HepG2 (cell line): ENCODE results near the gene ALG3. TPM values are rescaled to one million over a fixed set of nuclear protein-coding genes. Genes with fewer than 3 reads are reported as not detected.

Experiments
- ATAC-seq: fragments of 200-7000 bp; cut with Tn5 transposase; 3 replicates; pipeline ENCODE4 v1.9.1; 2020; ENCODE audit warnings: mild to moderate bottlenecking, moderate library complexity
- BruUV-seq: library from RNA; stranded (reverse); fragments of 400-500 nt; replicated peaks from 2 replicates; lab custom pipeline; 2021; lab: Mats Ljungman, UMichigan
- CTCF ChIA-PET: fragments of 300-600 bp; formaldehyde crosslinking; extraction: SDS; loops from one replicate; lab custom pipeline; 2021; ENCODE audit warnings: low total read pairs, inconsistent platforms, low intra/inter-chr PET ratio; lab: Yijun Ruan, JAX
- POLR2A ChIA-PET: fragments of 350-600 bp; sonication (Branson Sonifier 250); formaldehyde crosslinking; loops from one replicate; lab custom pipeline; 2020; ENCODE audit warnings: antibody characterized with exemption, inconsistent platforms; lab: Yijun Ruan, JAX
- DNase-seq: peaks from one replicate; pipeline ENCODE4 v3.0.0-alpha.2; 2015; ENCODE audit warnings: low spot score
- FAIRE-seq: peaks from 3 replicates; lab custom pipeline; 2011; peaks lifted over from hg19 to GRCh38; lab: Jason Lieb, UNC
- H2AFZ ChIP-seq: one replicate; pipeline ENCODE4 v1.6.1; 2011; ENCODE audit warnings: low read length, inconsistent platforms
- H3K27ac ChIP-seq: fragments of 300-600 bp; 3 replicates; pipeline ENCODE4 v1.8.0; 2011; ENCODE audit warnings: mixed run types, mild to moderate bottlenecking, mixed read lengths, low read length, inconsistent platforms; ENCODE audit not compliant: insufficient read depth; ENCODE audit errors: extremely low read length
- H3K27me3 ChIP-seq, 2 experiments: fragments of 200-600 bp in 1 of 2; 2 replicates in 1 of 2; 3 replicates in 1 of 2; pipeline versions ENCODE4 v1.6.0 to v1.8.0; 2011; ENCODE audit warnings: low read length in 2 of 2, mild to moderate bottlenecking in 2 of 2, moderate library complexity in 2 of 2, inconsistent platforms in 1 of 2; ENCODE audit not compliant: insufficient read depth in 2 of 2, control insufficient read depth in 1 of 2
- H3K36me3 ChIP-seq, 2 experiments: fragments of 200-600 bp in 1 of 2; replicated peaks in 1 of 2; 2 replicates in 1 of 2; 3 replicates in 1 of 2; pipeline versions ENCODE4 v1.5.1 to v1.8.0; 2011; ENCODE audit warnings: low read length in 2 of 2, inconsistent platforms in 1 of 2; ENCODE audit not compliant: insufficient read depth in 2 of 2, control insufficient read depth in 1 of 2
- H3K4me1 ChIP-seq: 2 replicates; pipeline ENCODE4 v1.5.1; 2012; ENCODE audit warnings: low read length, inconsistent platforms; ENCODE audit not compliant: insufficient read depth
- H3K4me2 ChIP-seq: 2 replicates; pipeline ENCODE4 v1.6.0; 2011; ENCODE audit warnings: low read depth, low read length, inconsistent platforms
- H3K4me3 ChIP-seq, 3 experiments: fragments of 200-600 bp in 1 of 3; sonication (generic), shearing (Covaris generic) in 1 of 3; replicated peaks in 1 of 3; 2 replicates each; pipeline ENCODE4 v1.5.1; 2011 to 2016; ENCODE audit warnings: low read length in 3 of 3, inconsistent platforms in 2 of 3, low read depth in 2 of 3, mild to moderate bottlenecking in 2 of 3, control low read depth in 1 of 3, mixed read lengths in 1 of 3; ENCODE audit not compliant: insufficient read depth in 1 of 3
- H3K79me2 ChIP-seq: one replicate; pipeline ENCODE4 v1.6.1; 2011; ENCODE audit warnings: low read length, inconsistent platforms; ENCODE audit not compliant: insufficient read depth
- H3K9ac ChIP-seq: 2 replicates; pipeline ENCODE4 v1.6.0; 2011; ENCODE audit warnings: mild to moderate bottlenecking, low read depth, low read length, inconsistent platforms; ENCODE audit not compliant: insufficient read depth
- H3K9me3 ChIP-seq: 2 replicates; pipeline ENCODE4 v1.5.1; 2012; ENCODE audit warnings: mild to moderate bottlenecking, low read length
- H4K20me1 ChIP-seq: 2 replicates; pipeline ENCODE4 v1.6.0; 2011; ENCODE audit warnings: inconsistent platforms, mild to moderate bottlenecking, low read length, moderate library complexity; ENCODE audit not compliant: insufficient read depth
- ARID4A ChIP-seq: sonication (generic); formaldehyde crosslinking; IDR thresholded peaks from 2 replicates; pipeline ENCODE4 v1.5.0; 2020; ENCODE audit warnings: mild to moderate bottlenecking, missing genetic modification reagents, borderline replicate concordance
- KDM2A ChIP-seq: sonication (generic); formaldehyde crosslinking; IDR thresholded peaks from 2 replicates; pipeline ENCODE4 v1.4.0; 2020; ENCODE audit warnings: low read depth, missing genetic modification reagents, borderline replicate concordance
- MAX ChIP-seq: IDR thresholded peaks from 2 replicates; pipeline ENCODE4 v1.6.1; 2012; ENCODE audit warnings: inconsistent platforms
- SNAI1 ChIP-seq: sonication (generic); formaldehyde crosslinking; IDR thresholded peaks from 2 replicates; pipeline ENCODE4 v1.5.0; 2020; ENCODE audit warnings: mild to moderate bottlenecking, missing genetic modification reagents, borderline replicate concordance
- U2AF1 ChIP-seq: fragments of 200-400 bp; formaldehyde crosslinking; optimal IDR thresholded peaks from 2 replicates; pipeline ENCODE3; 2017; ENCODE audit warnings: mild to moderate bottlenecking, low read depth, low read length
- ZNF687 ChIP-seq: sonication (generic); formaldehyde crosslinking; IDR thresholded peaks from 2 replicates; pipeline ENCODE4 v1.5.1; 2020; ENCODE audit warnings: mild to moderate bottlenecking, missing genetic modification reagents, moderate library complexity
- WGBS: methylation state at CpG from one replicate; pipeline ENCODE4 v1.1.6; 2017; ENCODE audit warnings: low lambda C conversion rate; 5-methylcytosine and 5-hydroxymethylcytosine counted together
- in situ Hi-C: cut with HindIII; loops from 2 replicates; pipeline ENCODE4 v1.10.0; 2017; ENCODE audit warnings: low pct_unique_long_range_greater_than_20kb; ENCODE audit not compliant: extremely low pct_ligation_motif_present
- intact Hi-C: fragments of 100-400 bp; cut with micrococcal nuclease; formaldehyde crosslinking; loops from one replicate; pipeline ENCODE4 v1.10.0; 2022; ENCODE audit not compliant: unreplicated experiment
- polyA plus RNA-seq, 8 experiments: library from polyadenylated mRNA; depleted of rRNA in 3 of 8; stranded (reverse) in 7 of 8; unstranded in 1 of 8; fragments of >200 nt; fragmentation: Illumina TruSeq in 4 of 8; extraction: Trizol in 4 of 8; gene quantifications; 2 replicates each; pipeline versions ENCODE4 v1.2.1 to v1.2.3, GENCODE V29; 2011 to 2016; ENCODE audit warnings: low read depth in 4 of 8, missing spikeins in 1 of 8, mixed read lengths in 1 of 8; ENCODE audit not compliant: insufficient read depth in 1 of 8
- total RNA-seq, 5 experiments: library from RNA; depleted of rRNA; stranded (reverse); fragments of >200 nt; fragmentation: Illumina TruSeq; extraction: Trizol; gene quantifications; 2 replicates each; pipeline ENCODE4 v1.2.3, GENCODE V29; 2016; ENCODE audit warnings: low read depth in 1 of 5
- TF ChIP-seq, protein P1 (sequence below): sonication (generic); formaldehyde crosslinking; IDR thresholded peaks from 2 replicates; pipeline ENCODE4 v1.4.0; 2020; ENCODE audit warnings: missing genetic modification reagents

The ALG3 gene
- total and polyA plus RNA-seq, 2 of the 13 experiments (the other 11 are each of a cell fraction or from before 2014, with no cell fraction given), result 46.6 to 57.1 TPM

DNA sequence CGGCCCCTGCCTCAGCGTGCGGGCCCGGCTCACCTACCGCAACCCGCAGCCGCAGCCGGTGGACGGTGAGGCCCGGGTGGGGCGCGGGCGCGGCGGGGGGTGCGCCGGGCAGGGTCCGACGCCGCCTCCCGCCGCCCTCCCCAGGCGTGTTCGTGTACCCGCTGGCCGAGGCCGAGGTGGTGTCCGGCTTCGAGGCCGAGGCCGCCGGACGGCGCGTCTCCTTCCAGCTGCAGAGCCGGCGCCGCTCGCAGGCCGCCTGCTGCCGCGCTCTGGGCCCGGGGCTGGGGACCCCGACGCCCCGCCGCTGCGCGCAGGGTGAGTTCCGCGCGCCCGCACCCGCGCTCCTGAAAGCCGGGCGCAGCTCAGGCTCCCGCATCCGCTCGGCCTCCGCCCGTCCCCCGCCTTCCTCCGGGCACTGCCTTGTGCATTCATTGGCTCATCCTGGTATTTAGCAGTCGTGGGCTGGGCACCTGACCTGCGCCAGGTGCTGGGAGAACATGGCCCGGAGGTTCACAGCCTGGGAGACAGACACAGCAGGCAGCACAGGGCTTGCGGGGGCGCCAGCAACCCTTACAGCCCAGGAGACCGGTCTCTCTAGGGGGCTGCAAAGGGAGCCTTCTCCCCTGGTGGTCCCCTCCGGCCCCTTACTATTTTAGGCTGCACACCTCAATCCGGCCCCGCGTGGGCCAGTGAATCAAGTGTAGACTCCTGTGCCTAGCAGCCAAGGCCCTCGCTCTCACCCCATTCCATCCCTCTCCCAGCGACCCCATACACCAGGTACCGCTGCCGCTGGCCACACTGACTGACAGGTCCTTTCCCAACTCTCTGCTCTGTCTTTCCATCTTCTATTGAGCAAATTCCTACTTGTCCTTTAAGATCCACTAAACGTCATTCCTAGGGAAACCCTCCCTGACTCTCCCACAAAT is 17.9 kb downstream of the ALG3 start (continued):
- TF ChIP-seq U2AF1, result no peak

- peak; percentile 58 for ATAC-seq
- DNase-seq, result peak; percentile 20
- H3K4me3 ChIP-seq, result peak overlapping the region; percentile 56 to 80 (median 69)
- no peak for FAIRE-seq
- no peaks in the 10 kb centered on the region for H3K79me2 ChIP-seq
- no CpG with 5 or more reads among the region's 61 CpGs for WGBS
- peaks cover 5% of the 10 kb centered on the region; the same call in 1 of the 2 replicates for H4K20me1 ChIP-seq
- POLR2A ChIA-PET, result interaction anchor here (0.8 to 2.1 kb wide), 5 partner anchors 10 to 85 kb away, joined by 3 to 8 read pairs (median 4); partner anchors contain the start of gene DVL3
- H3K4me2 ChIP-seq, result peak overlapping the region; percentile 98
- H3K9me3 ChIP-seq, result no peaks in the 10 kb centered on the region
- H3K9ac ChIP-seq, result no peak overlapping the region
- BruUV-seq, result no TSS peak
- H3K27ac ChIP-seq, result no peak overlapping the region
- H3K4me1 ChIP-seq, result peaks cover 11% of the 10 kb centered on the region; the same call in 1 of the 2 replicates
- CTCF ChIA-PET, result interaction anchor here (1.5 kb wide), 2 partner anchors 12 to 20 kb away, joined by 6 to 8 read pairs; partner anchors contain the start of gene EEF1AKMT4
- intact Hi-C loops (no loop called here), in situ Hi-C loops (loop anchor here (5.0 kb wide), 1 partner anchor 333 kb away; no protein-coding TSS in a partner anchor)
- H3K27me3 ChIP-seq, result peaks cover 14 to 68% of the 10 kb centered on the region in 2 experiments; a peak in 4 of 5 replicates
- H2AFZ ChIP-seq, result no peak overlapping the region
- no peaks in the 10 kb centered on the region for H3K36me3 ChIP-seq
- TF ChIP-seq MAX, result peak; percentile 46; the same call in 1 of the 2 replicates
- TF ChIP-seq KDM2A (CRISPR knock-in tag), result peak; percentile 33; the same call in 1 of the 2 replicates
- TF ChIP-seq, protein P1, sequence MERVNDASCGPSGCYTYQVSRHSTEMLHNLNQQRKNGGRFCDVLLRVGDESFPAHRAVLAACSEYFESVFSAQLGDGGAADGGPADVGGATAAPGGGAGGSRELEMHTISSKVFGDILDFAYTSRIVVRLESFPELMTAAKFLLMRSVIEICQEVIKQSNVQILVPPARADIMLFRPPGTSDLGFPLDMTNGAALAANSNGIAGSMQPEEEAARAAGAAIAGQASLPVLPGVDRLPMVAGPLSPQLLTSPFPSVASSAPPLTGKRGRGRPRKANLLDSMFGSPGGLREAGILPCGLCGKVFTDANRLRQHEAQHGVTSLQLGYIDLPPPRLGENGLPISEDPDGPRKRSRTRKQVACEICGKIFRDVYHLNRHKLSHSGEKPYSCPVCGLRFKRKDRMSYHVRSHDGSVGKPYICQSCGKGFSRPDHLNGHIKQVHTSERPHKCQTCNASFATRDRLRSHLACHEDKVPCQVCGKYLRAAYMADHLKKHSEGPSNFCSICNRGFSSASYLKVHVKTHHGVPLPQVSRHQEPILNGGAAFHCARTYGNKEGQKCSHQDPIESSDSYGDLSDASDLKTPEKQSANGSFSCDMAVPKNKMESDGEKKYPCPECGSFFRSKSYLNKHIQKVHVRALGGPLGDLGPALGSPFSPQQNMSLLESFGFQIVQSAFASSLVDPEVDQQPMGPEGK (CRISPR knock-in tag), result peak; percentile 90
- TF ChIP-seq SNAI1 (CRISPR knock-in tag), result no peak
- TF ChIP-seq U2AF1, result no peak
- peak; percentile 55 for TF ChIP-seq ZNF687 (CRISPR knock-in tag)
- peak; percentile 56; the same call in 1 of the 2 replicates for TF ChIP-seq ARID4A (CRISPR knock-in tag)
Measured at GRCh38 chr3:184230081-184230602, 18.6 kb downstream of the ALG3 start.
